Trophoblast cell (in vitro differentiated cells and primary cell): Measurements from ENCODE around the gene PPP2R1B.
"Not testable (repeated sequence)": the region's sequence is repeated elsewhere in the genome, so short reads cannot be mapped to it uniquely, and the experiment has no call there.

Source experiments
- DNase-seq, 2 donors: peaks; one replicate each; pipeline ENCODE4 v3.0.0-alpha.2; 2016
- H2AFZ ChIP-seq: 2 replicates; pipeline ENCODE4 v1.6.1; 2013; ENCODE audit warnings: low read length, moderate library complexity, mild to moderate bottlenecking; ENCODE audit not compliant: insufficient read depth, poor library complexity
- H2AK5ac ChIP-seq: 2 replicates; pipeline ENCODE4 v1.6.1; 2013; ENCODE audit warnings: mild to moderate bottlenecking, low read length
- H2BK120ac ChIP-seq: 2 replicates; pipeline ENCODE4 v1.6.1; 2013; ENCODE audit warnings: low read length, mild to moderate bottlenecking, moderate library complexity; ENCODE audit not compliant: insufficient read depth, poor library complexity
- H2BK12ac ChIP-seq: 2 replicates; pipeline ENCODE4 v1.6.1; 2013; ENCODE audit warnings: mild to moderate bottlenecking, low read length, moderate library complexity
- H2BK5ac ChIP-seq: 2 replicates; pipeline ENCODE4 v1.6.1; 2013; ENCODE audit warnings: low read length, low read depth, moderate library complexity, mild to moderate bottlenecking; ENCODE audit not compliant: poor library complexity
- H3K14ac ChIP-seq: 2 replicates; pipeline ENCODE4 v1.6.1; 2013; ENCODE audit warnings: mild to moderate bottlenecking, low read length
- H3K18ac ChIP-seq: 2 replicates; pipeline ENCODE4 v1.6.1; 2013; ENCODE audit warnings: mild to moderate bottlenecking, low read length
- H3K23ac ChIP-seq: 2 replicates; pipeline ENCODE4 v1.6.1; 2013; ENCODE audit warnings: low read length
- H3K27ac ChIP-seq: 2 replicates; pipeline ENCODE4 v1.5.1; 2013; ENCODE audit warnings: low read depth, mild to moderate bottlenecking, inconsistent platforms, low read length, moderate library complexity
- H3K27me3 ChIP-seq: 2 replicates; pipeline ENCODE4 v1.6.1; 2013; ENCODE audit warnings: inconsistent platforms, mild to moderate bottlenecking, low read length, moderate library complexity; ENCODE audit not compliant: insufficient read depth
- H3K36me3 ChIP-seq, 2 experiments: 1 replicate in 1 of 2; 2 replicates in 1 of 2; pipeline ENCODE4 v1.6.1; 2013; ENCODE audit warnings: low read length in 2 of 2, mild to moderate bottlenecking in 2 of 2, moderate library complexity in 1 of 2; ENCODE audit not compliant: insufficient read depth in 2 of 2, control insufficient read depth in 1 of 2
- H3K4ac ChIP-seq: 2 replicates; pipeline ENCODE4 v1.6.1; 2013; ENCODE audit warnings: low read depth, mild to moderate bottlenecking, low read length, moderate library complexity
- H3K4me1 ChIP-seq, 2 experiments: 1 replicate in 1 of 2; 2 replicates in 1 of 2; pipeline ENCODE4 v1.6.1; 2013; ENCODE audit warnings: low read length in 2 of 2, mild to moderate bottlenecking in 2 of 2, moderate library complexity in 1 of 2; ENCODE audit not compliant: insufficient read depth in 2 of 2, control insufficient read depth in 1 of 2
- H3K4me2 ChIP-seq: 2 replicates; pipeline ENCODE4 v1.6.1; 2013; ENCODE audit warnings: inconsistent platforms, mild to moderate bottlenecking, low read length, moderate library complexity
- H3K4me3 ChIP-seq: 2 replicates; pipeline ENCODE4 v1.5.1; 2013; ENCODE audit warnings: mild to moderate bottlenecking, low read depth, low read length, inconsistent platforms
- H3K79me1 ChIP-seq: one replicate; pipeline ENCODE4 v1.6.1; 2013; ENCODE audit warnings: low read length
- H3K79me2 ChIP-seq: 2 replicates; pipeline ENCODE4 v1.6.1; 2013; ENCODE audit warnings: low read length, mild to moderate bottlenecking; ENCODE audit not compliant: control insufficient read depth, insufficient read depth, poor library complexity
- H3K9ac ChIP-seq: 2 replicates; pipeline ENCODE4 v1.6.1; 2013; ENCODE audit warnings: mild to moderate bottlenecking, low read length
- H3K9me3 ChIP-seq: 2 replicates; pipeline ENCODE4 v1.6.1; 2013; ENCODE audit warnings: low read depth, mild to moderate bottlenecking, control low read depth, inconsistent platforms, low read length; ENCODE audit not compliant: insufficient read depth
- H4K12ac ChIP-seq: 2 replicates; pipeline ENCODE4 v1.6.1; 2013; ENCODE audit warnings: low read depth, mild to moderate bottlenecking, low read length, moderate library complexity
- H4K8ac ChIP-seq: 2 replicates; pipeline ENCODE4 v1.6.1; 2013; ENCODE audit warnings: low read depth, mild to moderate bottlenecking, low read length, moderate library complexity
- H4K91ac ChIP-seq: one replicate; pipeline ENCODE4 v1.6.1; 2013; ENCODE audit warnings: low read depth, mild to moderate bottlenecking, low read length, moderate library complexity
- WGBS: extraction: QIAGEN DNeasy Blood & Tissue Kit; methylation state at CpG from one replicate; pipeline ENCODE4 v1.1.7; 2013; ENCODE audit warnings: missing lambda C conversion rate; ENCODE audit not compliant: insufficient read length, insufficient coverage; ENCODE audit errors: extremely low coverage; 5-methylcytosine and 5-hydroxymethylcytosine counted together

PPP2R1B gene

DNA sequence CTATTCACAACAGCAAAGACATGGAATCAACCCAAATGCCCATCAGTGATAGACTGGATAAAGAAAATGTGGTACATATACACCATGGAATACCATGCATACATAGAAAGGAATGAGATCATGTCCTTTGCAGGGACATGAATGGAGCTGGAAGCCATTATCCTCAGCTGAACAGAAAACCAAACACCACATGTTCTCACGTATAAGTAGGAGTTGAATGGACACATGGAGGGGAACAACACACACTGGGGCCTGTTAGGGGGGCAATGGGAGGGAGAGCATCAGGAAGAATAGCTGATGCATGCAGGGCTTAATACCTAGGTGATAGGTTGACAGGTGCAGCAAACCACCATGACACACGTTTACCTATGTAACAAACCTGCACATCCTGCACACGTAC lies 48.5 kb downstream of the PPP2R1B start:
- not testable (repeated sequence) for H3K79me1 ChIP-seq, H2BK5ac ChIP-seq, DNase-seq, H2AFZ ChIP-seq, H3K9ac ChIP-seq, H4K8ac ChIP-seq, H3K18ac ChIP-seq, H3K79me2 ChIP-seq, H3K4me3 ChIP-seq, H3K27me3 ChIP-seq, H3K4me1 ChIP-seq, H3K23ac ChIP-seq, H2BK12ac ChIP-seq, H2AK5ac ChIP-seq, H2BK120ac ChIP-seq, H3K9me3 ChIP-seq, H3K14ac ChIP-seq, H4K12ac ChIP-seq, H3K27ac ChIP-seq, H4K91ac ChIP-seq, H3K4ac ChIP-seq, H3K4me2 ChIP-seq
- peaks cover 27 to 34% of the 10 kb centered on the region in 2 experiments for H3K36me3 ChIP-seq
- no CpG with 5 or more reads among the region's 3 CpGs for WGBS

DNA sequence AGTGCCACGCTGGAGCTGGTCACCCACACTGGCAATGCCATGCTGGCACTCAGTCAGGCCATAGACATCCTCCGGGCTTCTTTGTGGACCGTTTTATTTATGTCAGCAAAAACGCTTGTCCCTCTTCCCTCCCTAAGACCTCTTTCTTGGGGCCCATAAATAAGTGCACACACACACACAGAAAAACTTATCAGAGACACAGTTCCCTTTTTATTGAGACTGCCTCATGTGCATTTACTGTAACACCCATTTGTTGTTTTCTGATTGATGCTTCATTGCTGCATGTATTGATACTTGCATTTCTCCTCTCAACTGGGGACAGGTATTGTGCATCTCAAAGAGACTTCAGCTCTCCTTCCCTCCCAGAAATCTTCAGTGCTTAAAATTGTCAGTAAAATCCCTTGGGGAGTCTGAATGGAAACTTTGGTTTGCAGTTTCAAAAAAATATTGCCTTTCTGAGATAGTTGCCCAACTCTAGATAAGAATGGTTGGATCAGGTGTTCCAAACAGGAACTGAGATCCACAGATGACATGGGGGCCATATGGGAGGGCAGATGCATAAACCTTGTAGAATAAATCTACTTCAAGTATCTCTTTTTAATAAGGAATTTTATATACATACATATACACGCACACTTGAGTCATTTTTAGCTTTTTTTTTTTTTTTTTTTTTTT lies 50.9 kb downstream of the PPP2R1B start:
- Histone ChIP-seq H4K12ac (no peak overlapping the region), H3K14ac (no peak overlapping the region), H3K9me3 (no peaks in the 10 kb centered on the region), H3K9ac (no peak overlapping the region), H3K27me3 (no peaks in the 10 kb centered on the region), H3K18ac (no peak overlapping the region), H2BK5ac (no peak overlapping the region), H3K36me3 (peaks cover 15 to 18% of the 10 kb centered on the region in 2 experiments), H3K27ac (no peak overlapping the region), H3K4me1 (no peaks in the 10 kb centered on the region), H4K8ac (no peak overlapping the region), H3K79me1 (no peaks in the 10 kb centered on the region), H2BK120ac (no peak overlapping the region), H2AFZ (no peak overlapping the region), H4K91ac (no peak overlapping the region), H3K79me2 (no peaks in the 10 kb centered on the region), H3K4me3 (no peak overlapping the region), H3K23ac (no peak overlapping the region), H2BK12ac (no peak overlapping the region), H3K4me2 (no peak overlapping the region), H3K4ac (no peak overlapping the region), H2AK5ac (no peak overlapping the region)
- WGBS = no CpG with 5 or more reads among the region's 5 CpGs
- no peak for DNase-seq

DNA sequence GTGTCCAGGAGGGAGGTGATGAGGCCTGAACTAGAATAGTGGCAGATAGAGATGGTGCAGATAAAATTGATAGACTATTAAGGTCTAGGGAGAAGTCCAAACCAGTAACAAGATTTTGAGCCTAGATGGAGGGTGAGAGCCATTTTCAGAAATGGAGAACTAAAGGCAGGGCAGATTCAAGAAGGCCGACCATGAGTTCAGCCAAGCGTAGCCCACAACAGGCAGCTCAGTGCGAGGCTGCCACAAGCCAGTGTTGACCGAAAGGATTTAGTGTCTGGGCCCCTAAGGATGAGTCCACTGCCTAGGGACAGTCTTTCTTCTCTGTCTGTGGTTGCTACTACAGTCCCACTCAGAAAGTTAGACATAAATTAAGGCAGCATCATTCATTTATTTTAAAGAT lies 51.7 kb downstream of the PPP2R1B start:
- Histone ChIP-seq H3K79me2 (no peaks in the 10 kb centered on the region), H3K23ac (no peak overlapping the region), H2BK120ac (no peak overlapping the region), H3K4me2 (no peak overlapping the region), H3K9me3 (no peaks in the 10 kb centered on the region), H2AK5ac (no peak overlapping the region), H4K91ac (no peak overlapping the region), H3K18ac (no peak overlapping the region), H3K4me1 (no peaks in the 10 kb centered on the region), H3K36me3 (peaks cover 10 to 11% of the 10 kb centered on the region in 2 experiments), H3K27ac (no peak overlapping the region), H4K8ac (no peak overlapping the region), H3K79me1 (no peaks in the 10 kb centered on the region), H4K12ac (no peak overlapping the region), H3K9ac (no peak overlapping the region), H3K4me3 (no peak overlapping the region), H2BK5ac (no peak overlapping the region), H3K27me3 (no peaks in the 10 kb centered on the region), H2BK12ac (no peak overlapping the region), H3K14ac (no peak overlapping the region), H3K4ac (no peak overlapping the region), H2AFZ (no peak overlapping the region)
- DNase-seq = no peak
- WGBS = no CpG with 5 or more reads among the region's 4 CpGs

DNA sequence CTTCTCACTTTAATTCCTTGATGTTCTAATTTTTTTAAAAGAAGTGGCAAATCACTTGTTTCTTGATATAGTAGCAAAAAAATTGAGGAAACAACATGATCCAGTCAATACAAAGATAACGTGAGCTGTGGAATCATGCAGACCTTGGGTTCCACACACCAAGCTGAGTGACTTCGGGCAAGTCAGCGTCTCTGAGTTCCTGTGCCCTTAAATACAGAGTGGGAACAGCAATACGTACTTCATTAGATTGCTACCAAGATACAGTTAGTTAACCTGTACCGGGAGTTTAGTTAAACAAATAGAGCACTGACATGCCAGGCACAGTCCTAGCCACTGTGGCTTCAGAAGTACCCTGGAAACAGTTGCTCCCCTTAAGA lies 58.5 kb downstream of the PPP2R1B start:
- Histone ChIP-seq H3K18ac (no peak overlapping the region), H3K4me2 (no peak overlapping the region), H3K4ac (no peak overlapping the region), H3K4me3 (no peak overlapping the region), H2AK5ac (no peak overlapping the region), H3K9me3 (no peaks in the 10 kb centered on the region), H4K8ac (no peak overlapping the region), H2BK12ac (no peak overlapping the region), H3K36me3 (peaks cover 5 to 20% of the 10 kb centered on the region in 2 experiments), H4K12ac (no peak overlapping the region), H2BK120ac (no peak overlapping the region), H3K23ac (no peak overlapping the region), H3K4me1 (no peaks in the 10 kb centered on the region), H3K79me2 (no peaks in the 10 kb centered on the region), H3K14ac (no peak overlapping the region), H4K91ac (no peak overlapping the region), H2BK5ac (no peak overlapping the region), H3K79me1 (no peaks in the 10 kb centered on the region), H3K27me3 (no peaks in the 10 kb centered on the region), H3K9ac (no peak overlapping the region), H2AFZ (no peak overlapping the region), H3K27ac (no peak overlapping the region)
- no CpG with 5 or more reads among the region's 5 CpGs for WGBS
- no peak for DNase-seq
